ENCODE results near the gene TTC21A. TPM values are rescaled to one million over a fixed set of nuclear protein-coding genes. Genes with fewer than 3 reads are reported as not detected.

The TTC21A gene
- total RNA-seq, 1 experiment from 2014 or later, result 9.5 TPM

GRCh38 chr3:39150803-39151631 lies 43.5 kb downstream of the TTC21A start:
- Histone ChIP-seq H3K4me3 (peak overlapping the region; percentile 85; the same call in 1 of the 2 replicates), H3K9me3 (ENCODE audit: insufficient read depth, low read depth) (no peaks in the 10 kb centered on the region), H3K4me1 (replicated peaks; ENCODE audit: insufficient read depth) (peaks cover 61% of the 10 kb centered on the region), H3K9me2 (ENCODE audit: insufficient read depth) (no peaks in the 10 kb centered on the region), H3K4me2 (peak overlapping the region; percentile 96), H3F3A (ENCODE audit: insufficient read depth, low read depth) (peaks cover 49% of the 10 kb centered on the region), H3K27ac (peak overlapping the region; percentile 94), H4K20me1 (ENCODE audit: insufficient read depth) (peaks cover 8% of the 10 kb centered on the region; the same call in 1 of the 2 replicates), H3K36me3 (ENCODE audit: low read depth) (no peaks in the 10 kb centered on the region), H3K27me3 (ENCODE audit: insufficient read depth, low read depth) (no peaks in the 10 kb centered on the region), H2AFZ (no peak overlapping the region), H3K79me2 (ENCODE audit: low read depth) (peaks cover 42% of the 10 kb centered on the region)
- TF ChIP-seq EZH2 (IDR thresholded peaks at IDR 0.05; ENCODE audit: low read depth), result no peak
- TF ChIP-seq, protein P1, sequence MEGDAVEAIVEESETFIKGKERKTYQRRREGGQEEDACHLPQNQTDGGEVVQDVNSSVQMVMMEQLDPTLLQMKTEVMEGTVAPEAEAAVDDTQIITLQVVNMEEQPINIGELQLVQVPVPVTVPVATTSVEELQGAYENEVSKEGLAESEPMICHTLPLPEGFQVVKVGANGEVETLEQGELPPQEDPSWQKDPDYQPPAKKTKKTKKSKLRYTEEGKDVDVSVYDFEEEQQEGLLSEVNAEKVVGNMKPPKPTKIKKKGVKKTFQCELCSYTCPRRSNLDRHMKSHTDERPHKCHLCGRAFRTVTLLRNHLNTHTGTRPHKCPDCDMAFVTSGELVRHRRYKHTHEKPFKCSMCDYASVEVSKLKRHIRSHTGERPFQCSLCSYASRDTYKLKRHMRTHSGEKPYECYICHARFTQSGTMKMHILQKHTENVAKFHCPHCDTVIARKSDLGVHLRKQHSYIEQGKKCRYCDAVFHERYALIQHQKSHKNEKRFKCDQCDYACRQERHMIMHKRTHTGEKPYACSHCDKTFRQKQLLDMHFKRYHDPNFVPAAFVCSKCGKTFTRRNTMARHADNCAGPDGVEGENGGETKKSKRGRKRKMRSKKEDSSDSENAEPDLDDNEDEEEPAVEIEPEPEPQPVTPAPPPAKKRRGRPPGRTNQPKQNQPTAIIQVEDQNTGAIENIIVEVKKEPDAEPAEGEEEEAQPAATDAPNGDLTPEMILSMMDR (conservative IDR thresholded peaks at IDR 0.05), result no peak
- intact Hi-C loops (cut with micrococcal nuclease; ENCODE audit: unreplicated experiment), result loop anchor here (1.0 kb wide), 4 partner anchors 10 to 44 kb away; partner anchors contain the start of genes GORASP1 and TTC21A
- ChIA-PET CTCF (interaction anchor here (0.7 kb wide), 1 partner anchor 24 kb away, joined by 6 read pairs; no protein-coding TSS in a partner anchor), POLR2A (ENCODE audit: unreplicated experiment) (interaction anchor here (0.6 to 0.7 kb wide), 5 partner anchors 10 to 996 kb away, joined by 3 to 7 read pairs (median 4); no protein-coding TSS in a partner anchor)
- no TSS peak for BruUV-seq (replicated peaks)
- peak; percentile 80 to 87 for DNase-seq

DNA sequence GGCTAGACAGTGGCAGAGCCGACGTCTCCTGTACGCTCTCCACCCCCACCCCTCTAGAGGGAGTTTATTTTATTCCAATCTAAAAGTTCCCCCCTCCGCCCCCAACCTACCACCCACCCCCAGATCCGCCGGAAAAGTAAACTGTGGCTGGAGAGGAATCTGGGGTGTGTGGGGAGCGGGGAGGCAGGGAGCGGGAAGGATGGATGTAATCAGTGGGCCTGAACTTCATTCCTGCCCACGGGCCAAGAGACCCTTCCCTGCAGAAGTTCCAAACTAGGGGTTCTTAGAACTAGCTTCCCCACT lies 46.4 kb downstream of the TTC21A start:
- ChIA-PET CTCF (no interaction called here), POLR2A (ENCODE audit: unreplicated experiment) (no interaction called here)
- peak overlapping the region; percentile 85; the same call in 1 of the 2 replicates for H3K4me3 ChIP-seq
- peaks cover 35% of the 10 kb centered on the region for H3F3A ChIP-seq (ENCODE audit: insufficient read depth, low read depth)
- peaks cover 4% of the 10 kb centered on the region; the same call in 1 of the 2 replicates for H4K20me1 ChIP-seq (ENCODE audit: insufficient read depth)
- intact Hi-C loops (cut with micrococcal nuclease; ENCODE audit: unreplicated experiment), result no loop called here
- peaks cover 32% of the 10 kb centered on the region for H3K4me1 ChIP-seq (replicated peaks; ENCODE audit: insufficient read depth)
- no peaks in the 10 kb centered on the region for H3K9me2 ChIP-seq (ENCODE audit: insufficient read depth)
- BruUV-seq (replicated peaks), result no TSS peak
- H2AFZ ChIP-seq, result no peak overlapping the region
- no peak for DNase-seq
- no peak overlapping the region for H3K27ac ChIP-seq
- H3K27me3 ChIP-seq (ENCODE audit: insufficient read depth, low read depth), result no peaks in the 10 kb centered on the region
- H3K9me3 ChIP-seq (ENCODE audit: insufficient read depth, low read depth), result no peaks in the 10 kb centered on the region
- TF ChIP-seq, protein P1 (conservative IDR thresholded peaks at IDR 0.05), result no peak
- TF ChIP-seq EZH2 (IDR thresholded peaks at IDR 0.05; ENCODE audit: low read depth), result no peak
- H3K4me2 ChIP-seq, result peak overlapping the region; percentile 96
- H3K36me3 ChIP-seq (ENCODE audit: low read depth), result no peaks in the 10 kb centered on the region
- H3K79me2 ChIP-seq (ENCODE audit: low read depth), result peaks cover 18% of the 10 kb centered on the region

DNA sequence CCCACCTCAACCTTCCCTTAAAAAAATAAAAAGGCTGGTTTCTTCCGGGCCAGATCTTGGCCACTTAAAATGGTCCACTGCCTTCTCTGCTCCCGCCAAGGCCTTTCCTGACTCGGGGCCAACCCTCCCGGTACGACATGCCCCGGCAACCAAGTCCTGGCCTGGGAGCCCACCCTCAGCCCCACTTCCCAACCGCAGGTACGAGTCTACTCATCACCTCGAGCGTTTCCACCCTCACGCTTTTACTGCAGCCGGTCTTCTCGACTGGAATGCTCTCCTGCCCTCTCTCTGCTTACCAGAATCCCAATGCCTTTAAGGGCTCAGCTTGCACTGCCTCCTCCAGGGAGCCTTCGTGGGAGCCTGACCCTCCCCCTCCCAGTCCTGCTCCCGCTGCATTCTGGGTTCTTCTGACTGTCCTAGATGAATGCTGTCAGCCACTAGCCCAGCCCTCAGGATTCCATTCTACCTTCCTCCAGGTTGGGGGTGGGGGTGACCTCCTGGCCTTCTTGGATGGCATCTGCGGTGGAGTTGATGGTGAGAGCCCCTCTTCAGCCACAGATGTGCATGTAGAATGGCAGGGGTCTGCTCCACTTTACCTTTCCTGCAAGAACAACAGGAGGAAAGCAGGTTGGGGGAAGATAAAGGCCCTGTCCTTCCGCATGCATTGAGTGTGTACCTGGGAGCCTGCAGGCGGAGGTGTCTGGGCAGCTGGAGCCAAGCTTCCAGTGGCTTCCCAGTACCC lies 47.0 kb downstream of the TTC21A start:
- peaks cover 4% of the 10 kb centered on the region; the same call in 1 of the 2 replicates for H4K20me1 ChIP-seq (ENCODE audit: insufficient read depth)
- H3K4me2 ChIP-seq, result no peak overlapping the region
- ChIA-PET POLR2A (ENCODE audit: unreplicated experiment) (no interaction called here), CTCF (no interaction called here)
- no peak overlapping the region for H3K4me3 ChIP-seq
- peaks cover 30% of the 10 kb centered on the region for H3F3A ChIP-seq (ENCODE audit: insufficient read depth, low read depth)
- DNase-seq, result no peak
- no peak overlapping the region for H3K27ac ChIP-seq
- H2AFZ ChIP-seq, result no peak overlapping the region
- intact Hi-C loops (cut with micrococcal nuclease; ENCODE audit: unreplicated experiment), result no loop called here
- H3K79me2 ChIP-seq (ENCODE audit: low read depth), result peaks cover 12% of the 10 kb centered on the region
- no peaks in the 10 kb centered on the region for H3K9me2 ChIP-seq (ENCODE audit: insufficient read depth)
- peaks cover 27% of the 10 kb centered on the region for H3K4me1 ChIP-seq (replicated peaks; ENCODE audit: insufficient read depth)
- no peaks in the 10 kb centered on the region for H3K36me3 ChIP-seq (ENCODE audit: low read depth)
- no peaks in the 10 kb centered on the region for H3K9me3 ChIP-seq (ENCODE audit: insufficient read depth, low read depth)
- TF ChIP-seq, protein P1 (conservative IDR thresholded peaks at IDR 0.05), result no peak
- no peak for TF ChIP-seq EZH2 (IDR thresholded peaks at IDR 0.05; ENCODE audit: low read depth)
- BruUV-seq (replicated peaks), result TSS peak; percentile 33
- no peaks in the 10 kb centered on the region for H3K27me3 ChIP-seq (ENCODE audit: insufficient read depth, low read depth)

Measured in PC-9 (cell line).